Stimulated activated CD4-positive, alpha-beta T cell treated with anti-CD3 and anti-CD28 coated beads, Interleukin-1b, Interleukin-23, amount 100 ng/mL, for 1 hour (primary cell): Measurements from ENCODE around the gene DNAJC22.
A peak's percentile ranks its signal among the peaks of the same experiment; 100 is the strongest.

Experiments used
- DNase-seq, 2 donors: peaks; one replicate each; pipeline ENCODE4 v3.0.0-alpha.2; 2020; ENCODE audit warnings: low read depth in 2 of 2

Gene DNAJC22

DNA sequence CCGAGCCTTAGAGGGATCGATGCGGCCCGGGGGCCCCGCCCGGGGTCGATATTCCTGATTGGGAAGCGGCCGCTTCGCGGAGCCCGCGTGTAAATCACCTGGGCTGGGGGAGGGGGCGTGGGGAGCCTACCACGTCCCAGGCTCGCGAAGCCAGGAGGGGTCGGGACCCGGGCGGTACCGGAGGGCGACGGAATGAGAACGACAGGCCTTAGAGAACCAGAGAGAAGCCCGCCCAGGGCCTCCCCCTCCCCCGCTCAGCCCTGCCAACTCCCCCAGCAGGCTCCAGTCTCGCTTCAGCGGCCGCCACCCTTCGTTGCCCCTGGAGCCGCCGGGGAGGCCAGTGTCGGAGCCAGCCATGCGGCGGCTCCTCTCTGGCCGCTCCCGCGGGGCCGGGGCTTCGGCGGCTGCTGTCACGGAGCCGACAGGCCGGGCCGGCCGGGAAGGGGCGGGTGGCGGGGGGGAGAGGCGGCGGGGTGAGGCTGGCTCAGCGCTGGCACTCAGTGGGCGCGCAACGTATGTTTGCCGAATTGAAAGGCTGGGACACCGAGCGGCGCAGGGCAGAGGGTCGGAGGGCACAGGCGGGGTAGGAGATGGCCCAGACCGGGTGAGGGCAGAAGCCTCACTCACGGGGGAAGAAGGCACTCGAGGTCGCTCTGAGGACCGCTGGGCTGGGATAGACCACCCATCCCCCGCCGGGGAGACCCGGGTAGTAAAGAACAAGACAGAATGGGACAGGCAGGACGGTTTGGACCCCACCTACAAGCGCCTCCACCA lies 1.4 kb upstream of the DNAJC22 start:
- DNase-seq: no peak

DNA sequence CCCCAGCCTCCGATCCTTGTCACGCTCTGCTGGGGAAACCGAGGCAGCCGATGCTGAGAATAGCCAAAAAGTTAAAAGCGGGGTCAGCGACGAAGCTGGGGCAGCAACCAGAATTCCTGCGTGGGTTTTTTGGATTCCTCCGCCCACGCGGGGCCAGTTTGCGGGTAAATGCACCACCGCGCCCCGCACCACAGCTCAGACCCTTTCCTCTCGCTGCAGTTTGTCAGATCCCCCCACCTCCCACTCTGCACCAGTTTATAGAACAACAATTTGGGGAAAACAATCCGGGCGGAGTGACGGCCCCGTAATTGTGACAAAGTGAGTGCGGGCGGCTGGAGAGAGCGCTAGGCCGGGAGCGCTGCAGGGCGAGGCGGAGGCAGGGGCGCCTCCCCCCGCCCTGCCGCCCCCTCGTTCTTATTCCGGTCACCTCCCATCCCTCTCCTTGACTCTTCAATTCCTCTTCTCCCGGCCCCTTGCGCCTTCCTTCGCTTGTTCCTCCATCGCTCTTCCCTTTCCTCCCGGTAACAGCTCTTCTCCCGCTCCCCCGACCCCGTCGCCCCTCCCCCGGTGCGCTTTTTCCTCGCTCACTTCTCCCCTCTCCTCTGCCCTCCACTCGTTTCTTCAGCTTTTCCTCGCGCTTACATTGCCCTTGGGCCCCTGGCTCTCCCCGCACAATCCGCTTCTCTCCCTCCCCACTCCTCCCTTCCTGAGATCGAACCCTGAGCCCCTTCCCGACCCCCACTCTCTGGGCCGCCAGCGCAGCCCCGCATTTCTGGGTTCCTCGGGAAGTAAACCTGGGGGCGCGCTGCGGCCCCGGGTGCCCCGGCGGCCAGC lies 646 bp upstream of the DNAJC22 start:
- DNase-seq: no peak

DNA sequence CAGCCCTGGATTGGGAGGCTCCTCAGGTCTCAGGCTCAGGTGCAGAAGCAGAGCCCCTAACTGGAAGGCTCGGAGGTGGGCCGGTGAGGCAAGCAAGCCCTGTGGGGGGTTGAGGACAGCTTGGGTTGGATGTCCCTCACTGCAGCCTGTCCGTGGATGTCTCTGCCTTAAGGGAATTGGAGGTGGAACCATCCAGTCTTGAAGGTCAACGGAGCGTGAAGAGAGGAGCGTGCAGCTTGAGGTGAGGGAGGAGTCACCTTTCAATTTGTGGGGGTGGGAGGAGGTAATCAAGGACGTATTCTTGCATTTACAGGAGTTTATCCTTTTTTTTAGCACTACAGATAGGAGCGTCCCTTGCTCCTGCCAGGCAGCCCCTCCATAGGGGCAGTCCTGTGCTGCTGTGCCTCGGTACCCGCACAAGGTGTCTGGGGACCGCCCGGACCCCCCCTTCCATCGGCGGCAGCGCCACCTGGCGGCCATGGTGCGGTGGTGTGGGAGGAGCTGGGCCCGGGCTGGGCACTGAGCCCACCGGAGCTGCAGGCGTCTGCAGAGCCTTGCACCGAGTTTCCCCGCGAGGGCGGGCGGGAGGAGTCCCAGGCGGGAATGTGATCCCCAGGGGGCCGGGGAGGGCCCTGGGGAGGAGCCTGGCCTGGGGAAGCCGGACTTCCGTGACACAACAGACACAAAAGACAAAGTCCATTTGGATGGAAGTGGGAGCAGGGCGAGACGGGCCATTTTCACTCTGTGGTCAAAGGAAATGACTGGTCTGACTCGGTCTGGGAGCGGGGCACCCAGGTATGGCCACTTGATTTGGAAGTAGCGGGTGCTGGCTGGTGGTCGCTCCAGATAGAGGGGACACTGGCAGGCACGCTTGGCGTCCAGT lies 864 bp downstream of the DNAJC22 start:
- DNase-seq: peak; percentile 58 to 71

DNA sequence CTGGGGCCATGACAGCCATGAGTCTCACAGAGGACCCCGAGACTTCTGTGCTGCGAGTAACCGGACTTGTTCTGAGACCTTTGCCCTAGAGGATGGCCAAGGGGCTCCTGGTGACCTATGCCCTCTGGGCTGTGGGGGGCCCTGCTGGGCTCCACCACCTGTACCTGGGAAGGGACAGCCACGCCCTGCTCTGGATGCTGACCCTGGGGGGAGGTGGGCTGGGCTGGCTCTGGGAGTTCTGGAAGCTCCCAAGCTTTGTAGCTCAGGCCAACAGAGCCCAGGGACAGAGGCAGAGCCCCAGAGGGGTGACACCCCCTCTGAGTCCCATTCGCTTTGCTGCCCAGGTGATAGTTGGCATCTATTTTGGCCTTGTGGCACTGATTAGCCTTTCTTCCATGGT lies 2.1 kb downstream of the DNAJC22 start:
- no peak for DNase-seq

DNA sequence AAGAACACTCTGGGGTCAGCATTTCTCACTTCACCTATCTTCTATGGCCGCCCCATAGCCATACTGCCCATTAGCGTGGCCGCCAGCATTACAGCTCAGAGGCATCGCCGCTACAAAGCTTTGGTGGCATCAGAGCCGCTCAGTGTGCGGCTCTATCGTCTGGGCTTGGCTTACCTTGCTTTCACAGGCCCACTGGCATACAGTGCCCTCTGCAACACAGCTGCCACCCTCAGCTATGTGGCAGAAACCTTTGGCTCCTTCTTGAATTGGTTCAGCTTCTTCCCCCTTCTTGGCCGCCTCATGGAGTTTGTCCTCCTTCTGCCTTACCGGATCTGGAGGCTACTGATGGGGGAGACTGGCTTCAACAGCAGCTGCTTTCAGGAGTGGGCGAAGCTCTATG lies 2.6 kb downstream of the DNAJC22 start:
- DNase-seq: no peak

DNA sequence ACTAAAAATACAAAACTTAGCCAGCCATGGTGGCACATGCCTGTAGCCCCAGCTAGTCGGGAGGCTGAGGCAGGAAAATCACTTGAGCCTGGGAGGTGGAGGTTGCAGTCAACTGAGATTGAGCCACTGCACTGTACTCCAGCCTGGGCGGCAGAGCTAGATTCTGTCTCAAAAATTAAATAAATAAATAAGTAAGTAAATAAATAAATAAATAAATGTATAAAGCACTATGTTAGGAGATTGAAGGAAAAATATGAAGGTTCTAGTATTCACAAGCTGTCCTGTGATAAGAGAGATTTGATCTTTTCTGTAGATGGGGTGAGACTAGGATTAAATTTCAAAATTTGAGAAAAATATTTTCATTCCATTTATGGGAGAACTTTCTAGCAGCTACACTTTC lies 5.7 kb downstream of the DNAJC22 start:
- DNase-seq: no peak

DNA sequence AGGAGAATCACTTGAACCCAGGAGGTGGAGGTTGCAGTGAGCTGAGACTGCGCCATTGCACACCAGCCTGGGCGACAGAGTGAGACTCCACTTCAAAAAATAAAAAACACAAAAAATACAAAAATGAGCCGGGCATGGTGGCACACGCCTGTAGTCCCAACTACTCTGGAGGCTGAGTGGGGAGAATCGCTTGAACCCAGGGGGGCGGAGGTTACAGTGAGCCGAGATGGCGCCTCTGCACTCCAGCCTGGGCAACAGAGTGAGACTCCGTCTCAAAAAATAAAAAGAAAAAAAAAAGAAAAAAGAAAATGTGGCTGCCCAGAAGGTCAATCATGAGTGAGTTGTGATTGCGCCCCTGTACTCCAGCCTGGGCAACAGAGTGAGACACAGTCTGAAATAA lies 9.2 kb downstream of the DNAJC22 start:
- DNase-seq: no peak

DNA sequence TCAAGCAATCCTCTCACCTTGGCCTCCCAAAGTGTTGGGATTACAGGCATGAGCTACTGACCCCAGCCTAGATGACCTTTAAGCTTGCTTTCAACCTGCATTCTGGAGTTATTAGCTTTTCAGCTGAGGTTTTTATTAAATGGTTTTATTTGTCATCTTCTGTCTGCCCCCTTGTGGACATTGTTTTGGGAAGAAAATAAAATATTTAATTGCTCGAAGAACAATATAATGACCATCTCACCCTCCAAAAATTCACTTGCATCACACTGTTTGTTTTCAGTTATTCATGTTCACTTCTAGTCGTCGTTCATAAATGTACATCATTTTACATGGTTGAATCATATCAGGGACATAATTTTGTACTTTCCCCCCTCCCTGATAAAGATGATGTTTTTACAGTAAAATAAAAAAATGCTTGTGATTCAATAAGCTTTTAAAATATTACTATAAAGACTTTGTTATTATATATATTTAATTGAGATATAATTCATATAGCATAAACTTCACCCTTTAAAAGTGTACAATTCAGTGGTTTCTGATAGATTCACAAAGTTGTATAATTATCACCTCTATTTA lies 10.5 kb downstream of the DNAJC22 start:
- DNase-seq: no peak

DNA sequence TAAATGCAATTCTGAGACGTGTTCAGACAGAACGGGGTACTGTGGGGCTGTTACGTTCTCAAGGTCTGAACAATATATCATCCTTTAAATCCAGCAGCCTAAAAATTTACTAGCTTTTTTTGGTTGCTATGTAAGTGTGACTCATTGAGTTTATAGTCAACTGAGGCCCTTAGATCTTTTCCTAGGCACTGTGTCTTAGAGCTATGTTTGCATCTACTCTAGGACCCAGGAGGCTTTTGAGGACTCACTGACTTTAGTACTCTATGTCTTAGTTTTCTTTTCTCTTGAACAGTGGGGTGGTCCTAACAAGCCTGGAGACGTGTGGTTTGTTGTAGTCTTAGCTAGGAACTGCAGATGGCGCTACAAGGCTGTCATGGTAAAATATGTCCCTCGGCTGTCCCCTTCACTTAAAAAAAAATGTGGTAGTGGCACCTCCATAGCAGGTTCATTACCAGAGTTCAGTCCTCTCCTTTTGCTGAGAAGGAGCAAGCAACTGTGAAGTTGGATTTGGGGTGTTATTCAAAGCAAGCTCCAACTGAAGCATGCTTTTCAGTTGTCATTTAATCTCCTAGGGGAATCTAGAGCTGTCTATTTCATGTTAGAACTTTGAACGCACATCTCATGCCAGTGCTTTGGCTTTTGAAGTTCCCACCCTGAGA lies 11.9 kb downstream of the DNAJC22 start:
- no peak for DNase-seq

DNA sequence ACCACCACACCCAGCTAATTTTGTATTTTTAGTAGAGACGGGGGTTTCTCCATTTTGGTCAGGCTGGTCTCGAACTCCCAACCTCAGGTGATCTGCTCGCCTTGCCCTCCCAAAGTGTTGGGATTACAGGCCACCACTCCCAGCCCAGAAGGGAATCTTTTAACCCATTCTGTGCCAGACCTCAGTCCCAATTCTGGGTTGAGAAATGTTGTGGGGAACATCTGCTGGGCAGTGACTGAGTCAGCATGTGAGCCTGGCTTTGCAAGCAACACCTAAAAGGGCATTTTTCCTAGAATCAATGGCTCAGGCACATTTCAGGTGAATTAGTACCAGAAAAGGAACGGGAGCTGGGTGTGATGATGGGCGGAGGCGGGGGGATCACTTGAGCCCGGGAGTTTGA lies 13.0 kb downstream of the DNAJC22 start:
- DNase-seq: no peak

DNA sequence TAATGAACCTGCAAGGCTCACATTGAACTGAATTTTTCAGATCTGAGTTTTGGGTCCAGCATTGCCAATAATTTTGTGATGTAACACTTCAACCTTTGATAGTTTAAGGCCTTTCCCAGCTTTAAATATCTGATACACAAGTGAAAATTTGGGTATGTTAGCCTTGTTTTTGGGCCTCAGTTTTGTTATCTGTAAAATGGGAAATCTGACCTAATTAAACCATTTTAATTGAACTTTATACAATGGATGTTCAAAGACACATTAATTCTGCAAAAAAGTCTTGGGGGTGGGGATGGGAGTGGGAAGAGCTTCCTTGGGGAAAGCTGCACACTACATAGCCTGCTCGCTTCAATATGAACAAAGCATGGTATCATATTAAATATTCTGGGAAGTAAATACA lies 15.4 kb downstream of the DNAJC22 start:
- DNase-seq: no peak

DNA sequence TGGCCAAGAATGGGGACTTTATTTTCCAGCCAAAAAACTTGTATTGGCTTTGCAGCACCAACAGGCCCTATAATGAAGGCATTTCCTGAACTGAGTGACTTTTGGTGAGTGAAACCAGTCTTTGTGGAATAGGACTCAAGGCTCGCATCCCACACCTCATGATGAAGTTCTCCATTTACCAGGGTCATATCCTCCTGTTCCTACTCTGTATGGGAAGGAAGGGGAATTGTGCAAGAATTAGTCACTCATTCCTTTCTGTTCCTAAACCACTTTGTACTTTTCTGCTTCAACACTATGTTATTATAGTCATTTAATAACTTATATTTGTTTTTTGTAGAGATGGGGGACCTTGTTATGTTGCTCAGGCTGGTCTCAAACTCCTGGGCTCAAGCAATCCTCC lies 18.3 kb downstream of the DNAJC22 start:
- DNase-seq: no peak

DNA sequence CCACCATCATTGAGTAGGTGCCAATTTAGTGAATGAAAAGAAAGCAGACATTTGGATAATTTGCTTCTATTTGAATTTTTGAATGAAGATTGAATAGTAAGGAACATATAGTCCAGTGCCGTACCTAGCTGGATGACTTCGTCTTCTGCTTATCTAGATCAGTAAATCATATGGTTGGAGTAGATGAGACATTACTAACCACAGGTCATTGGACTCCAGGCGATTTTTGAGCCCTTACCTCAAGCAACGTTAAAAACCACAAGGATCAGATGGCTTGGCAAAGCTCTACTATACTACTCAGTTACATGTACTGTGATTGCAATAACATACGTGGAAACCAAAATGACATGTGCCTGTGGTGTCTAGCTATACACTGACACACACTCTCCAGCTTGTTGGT lies 18.9 kb downstream of the DNAJC22 start:
- DNase-seq: no peak

DNA sequence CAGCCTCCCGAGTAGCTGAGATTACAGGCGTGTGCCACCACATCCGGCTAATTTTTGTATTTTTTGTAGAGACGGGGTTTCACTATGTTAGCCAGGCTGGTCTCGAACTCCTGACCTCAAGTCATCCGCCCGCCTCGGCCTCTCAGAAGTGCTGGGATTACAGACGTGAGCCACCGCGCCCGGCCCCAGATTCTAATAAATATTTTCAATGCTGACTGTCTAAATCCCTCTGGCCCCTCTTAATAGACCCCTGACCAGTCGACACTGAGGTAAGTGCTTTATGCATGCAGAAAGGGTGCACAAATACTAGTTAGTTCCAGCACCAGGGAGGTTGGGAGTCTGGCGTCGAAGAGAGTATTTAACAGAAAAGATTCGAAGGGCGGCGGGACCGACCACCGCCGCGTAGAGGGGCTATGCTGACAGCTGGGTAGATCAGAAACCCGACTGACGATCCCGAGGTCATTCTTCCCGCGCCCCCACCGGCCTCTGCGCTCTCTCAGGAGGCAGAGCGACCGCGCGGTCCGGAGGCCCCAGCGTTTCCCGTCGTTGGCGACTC lies 19.5 kb downstream of the DNAJC22 start:
- DNase-seq: no peak

DNA sequence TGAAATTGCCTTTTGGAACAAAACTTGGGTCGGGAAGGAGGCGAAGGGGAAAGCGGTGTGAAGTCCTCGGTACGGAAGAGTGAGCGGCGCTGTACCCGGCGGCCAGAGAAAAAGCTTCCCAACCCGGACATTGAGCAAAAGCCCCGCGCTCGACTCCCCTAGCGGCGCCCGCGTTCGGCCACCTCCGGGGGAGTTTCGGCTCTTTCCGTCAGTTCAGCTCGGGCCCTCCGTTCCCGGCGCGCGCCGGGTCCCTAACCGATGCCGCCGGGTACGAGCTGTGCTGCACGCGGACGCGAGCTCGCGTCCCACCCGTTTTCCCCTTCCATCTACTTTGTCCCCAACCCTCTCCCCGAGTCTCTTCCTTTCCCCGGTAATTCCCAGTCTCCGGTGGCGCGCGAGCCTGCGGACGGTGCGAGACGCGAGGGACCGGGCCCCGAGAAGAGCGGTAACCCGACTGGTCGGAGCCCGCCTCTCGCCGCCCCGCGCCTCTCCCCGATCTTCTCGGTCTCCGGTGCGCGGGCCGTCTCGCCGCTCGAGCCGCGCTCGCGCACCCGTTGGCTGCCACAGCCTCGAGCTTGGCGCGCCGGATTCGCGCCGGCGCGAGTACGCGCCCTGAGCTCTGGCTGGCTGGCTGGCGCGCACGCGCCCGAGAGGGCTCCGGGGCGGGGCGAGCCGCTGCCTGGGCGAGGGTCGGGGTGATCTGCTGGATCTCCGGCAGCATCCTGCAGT lies 20.1 kb downstream of the DNAJC22 start:
- peak; percentile 42 to 76 for DNase-seq

DNA sequence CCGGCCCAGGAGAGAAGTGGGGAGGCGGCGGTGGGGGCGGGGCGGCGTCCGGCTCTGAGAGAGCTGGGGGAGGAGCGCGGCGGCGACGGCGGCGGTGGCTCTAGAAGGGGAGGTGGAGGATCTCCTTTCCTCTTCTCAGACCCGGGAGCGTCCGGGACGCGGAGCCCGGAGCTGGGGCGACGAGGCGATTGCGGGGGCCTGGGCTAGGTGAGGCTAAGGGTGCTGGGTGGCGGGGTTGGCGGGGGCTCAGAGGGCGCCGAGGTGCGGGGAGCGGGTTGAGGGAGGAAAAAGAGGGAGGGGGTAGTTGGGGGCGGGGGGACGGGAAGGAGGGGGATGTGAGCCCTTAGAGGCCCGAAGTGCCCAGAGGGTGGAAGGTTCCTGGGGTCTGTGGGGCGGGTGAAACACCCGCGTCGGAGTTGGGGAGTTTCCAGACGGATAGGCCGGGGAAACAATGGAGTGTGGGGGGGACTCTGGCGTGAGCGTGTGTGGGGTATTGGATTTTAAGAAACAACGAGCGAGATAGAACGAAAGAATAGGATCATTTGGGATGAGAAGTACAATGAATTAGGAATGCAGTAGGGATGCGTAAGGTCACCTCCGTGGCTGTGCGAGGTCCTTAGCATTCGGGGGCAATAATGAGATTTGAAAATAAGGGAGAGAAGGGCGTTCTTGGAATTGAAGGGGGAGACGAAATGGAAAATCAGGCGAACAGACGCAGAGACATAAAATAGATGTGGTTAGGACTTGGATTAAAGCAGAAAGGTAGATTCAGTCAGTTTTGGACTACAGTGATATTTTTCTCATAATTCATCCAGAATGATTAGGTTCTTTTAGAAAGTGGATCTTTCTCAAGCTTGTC lies 20.9 kb downstream of the DNAJC22 start, which contains the start of gene SPATS2:
TSS of gene SPATS2 (plus strand) at position 82 of the 859 bp plus-strand sequence. CDS start 93,551 bp downstream, outside the sequence.
- DNase-seq: no peak

DNA sequence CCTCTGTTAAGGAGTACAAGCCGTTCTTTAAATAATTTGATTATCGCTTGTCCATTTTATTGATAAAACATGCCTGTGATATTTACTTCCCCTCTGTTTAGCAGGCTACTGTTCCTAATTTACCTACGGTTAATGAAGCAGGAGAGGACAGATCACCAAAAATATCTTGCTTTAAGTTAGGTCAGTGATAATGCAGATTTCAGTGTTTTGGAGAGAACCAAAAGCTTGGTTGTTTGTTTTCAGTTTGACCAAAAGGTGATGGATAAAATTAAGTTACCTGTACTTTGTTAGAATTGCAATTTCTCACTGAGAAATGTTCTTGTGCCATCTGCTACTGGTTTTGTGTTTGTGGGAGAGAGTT lies 21.5 kb downstream of the DNAJC22 start:
- DNase-seq: no peak

DNA sequence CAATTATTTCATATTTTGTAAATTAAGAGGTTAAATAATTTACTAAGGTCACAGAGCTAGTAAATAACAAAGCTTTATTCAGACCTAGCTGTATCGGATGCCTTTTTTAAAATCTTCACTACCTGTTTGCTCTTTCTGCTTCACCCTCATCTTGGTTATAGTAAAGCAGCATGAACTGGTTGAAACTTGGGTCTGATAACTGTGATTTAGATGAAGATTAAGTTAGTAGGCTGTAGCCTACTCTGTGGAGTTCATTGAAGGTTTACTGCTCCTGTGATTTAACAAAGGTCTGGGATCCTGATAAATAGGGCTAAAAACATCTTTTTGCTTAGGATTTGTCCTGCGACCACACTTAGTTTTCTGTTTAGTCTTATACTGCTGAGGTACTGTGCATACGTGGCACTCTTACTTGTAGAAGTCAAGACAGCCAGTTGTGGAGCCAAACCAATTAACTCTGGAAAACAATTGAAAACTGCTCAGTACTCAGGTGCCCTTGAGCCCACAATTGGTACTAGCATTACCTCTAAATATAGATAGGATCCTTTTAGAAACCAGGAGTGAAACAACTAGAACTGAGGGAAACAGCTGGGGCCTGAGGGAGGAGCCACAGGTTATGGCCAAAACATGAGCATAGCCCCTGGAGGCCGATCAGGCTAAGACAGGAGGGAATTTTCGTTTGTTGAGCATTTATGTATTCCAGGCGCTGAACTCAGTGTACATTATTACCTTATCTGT lies 22.9 kb downstream of the DNAJC22 start:
- DNase-seq: no peak

DNA sequence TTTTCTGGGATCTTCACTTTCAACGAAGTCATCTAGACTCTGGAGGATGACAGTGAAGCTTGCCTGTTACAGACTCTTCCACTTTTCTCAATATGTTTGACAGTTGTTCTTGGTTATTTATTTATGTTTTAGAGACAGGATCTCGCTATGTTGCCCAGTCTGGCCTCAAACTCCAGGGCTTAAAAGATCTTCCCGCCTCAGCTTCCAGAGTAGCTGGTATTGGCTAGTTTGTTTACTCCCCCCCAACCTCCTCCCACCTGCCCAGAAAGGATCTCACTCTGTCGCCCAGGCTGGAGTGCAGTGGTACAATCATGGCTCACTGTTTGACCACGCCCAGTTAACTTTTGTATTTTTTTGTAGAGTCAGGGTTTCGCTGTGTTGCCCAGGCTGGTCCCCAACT lies 23.9 kb downstream of the DNAJC22 start:
- DNase-seq: no peak
